Mesenteric fat pad (tissue), 1 donor: ENCODE measurements around the gene ADORA2A. TPM values are rescaled to one million over a fixed set of nuclear protein-coding genes. Genes with fewer than 3 reads are reported as not detected.
A peak's percentile ranks its signal among the peaks of the same experiment; 100 is the strongest.

Source experiments
- DNase-seq: peaks from one replicate; pipeline ENCODE4 v3.0.0-alpha.2; 2020; ENCODE audit warnings: low spot score
- total RNA-seq: library from RNA; stranded (reverse); fragmentation: NEBNext Ultra II Directional; extraction: Animal tissue kit (Norgen Biotek cat#: 25700); gene quantifications from one replicate; pipeline ENCODE4 v1.2.1, GENCODE V29; 2021
- donor health status: DM: yes; HTN: yes; CAD: no.

Gene ADORA2A
- total RNA-seq, 1 donor from 2014 or later: 2.6 TPM

DNA sequence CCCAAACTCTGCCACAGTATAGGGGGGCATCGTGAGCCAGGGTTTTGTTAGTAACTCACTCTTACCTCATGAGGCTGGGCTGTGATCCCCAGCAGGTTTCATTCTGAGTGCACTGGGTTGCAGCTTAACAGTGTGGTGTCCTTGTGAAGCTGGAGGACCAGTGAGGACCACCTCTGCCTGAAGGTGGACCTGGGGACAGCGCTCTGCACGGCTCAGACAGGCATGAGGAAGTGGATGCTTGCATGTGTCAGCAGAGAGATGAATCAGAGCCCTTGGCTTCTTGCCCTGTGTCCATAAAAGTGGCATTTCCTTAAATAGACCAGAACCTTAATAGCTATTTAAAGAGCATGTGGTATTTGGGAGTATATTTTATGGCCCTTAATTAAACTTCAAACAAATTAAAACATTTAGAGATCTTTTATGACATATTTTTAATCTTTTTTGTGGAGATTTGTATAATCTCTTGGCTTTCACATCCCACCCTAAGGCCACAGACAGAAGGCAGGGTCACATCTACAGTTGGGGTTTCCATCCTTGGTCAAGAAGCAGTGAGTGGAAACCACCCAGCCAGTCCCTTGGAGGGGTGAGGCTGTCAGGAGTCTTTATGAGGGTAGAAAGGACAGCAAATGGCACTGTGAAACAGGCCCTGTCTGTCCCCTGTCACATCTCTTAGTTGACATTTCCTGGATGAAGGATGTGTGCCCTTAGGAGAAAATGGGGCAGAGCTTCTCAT lies 24.8 kb upstream of the ADORA2A start:
- DNase-seq: no peak

- DNase-seq: no peak
Observed at GRCh38 chr22:24403346-24403745, 24.1 kb upstream of the ADORA2A start.

DNA sequence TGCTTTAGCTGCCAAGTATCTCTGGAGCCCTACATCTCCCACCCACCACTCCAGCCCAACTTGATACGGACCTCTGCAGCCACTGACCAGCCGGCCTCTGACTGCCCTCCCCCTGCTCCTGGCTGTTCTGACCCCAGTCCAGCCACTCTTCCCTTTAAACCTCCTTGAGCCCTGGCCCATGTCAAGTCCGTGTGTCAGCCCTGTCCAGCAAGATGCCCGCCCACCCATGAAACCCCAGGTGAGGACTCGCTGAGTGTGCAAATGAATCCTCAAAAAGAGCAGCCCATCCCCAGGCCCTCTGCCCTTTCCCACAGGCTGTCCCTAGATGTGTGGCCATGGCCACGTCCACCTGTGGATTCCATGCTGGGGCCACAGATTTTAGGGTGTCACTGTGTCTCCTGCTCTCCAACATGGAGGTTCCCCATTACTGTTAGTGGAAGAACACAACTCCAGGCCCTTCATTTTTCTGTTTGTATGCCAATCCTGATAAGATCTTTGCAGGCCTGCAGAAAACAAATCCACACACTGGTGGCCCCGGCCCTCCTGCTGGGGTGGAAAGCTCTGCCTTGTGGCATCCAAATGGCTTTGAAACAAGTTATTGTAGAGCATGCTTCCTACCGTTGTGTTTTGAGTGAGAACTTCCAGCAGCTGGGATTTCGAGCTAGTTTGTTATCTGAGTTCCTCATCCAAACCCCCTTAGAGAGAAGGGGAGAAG lies 22.7 kb upstream of the ADORA2A start:
- no peak for DNase-seq

GRCh38 chr22:24405631-24406321 lies 21.6 kb upstream of the ADORA2A start:
- no peak for DNase-seq

- no peak for DNase-seq
Observed at GRCh38 chr22:24406322-24407277, 20.8 kb upstream of the ADORA2A start.

- DNase-seq: no peak
Observed at GRCh38 chr22:24407278-24407665, 20.1 kb upstream of the ADORA2A start.

- DNase-seq: no peak
Observed at GRCh38 chr22:24407884-24408283, 19.5 kb upstream of the ADORA2A start.

- DNase-seq: peak; percentile 82
Observed at GRCh38 chr22:24408630-24409029, 18.8 kb upstream of the ADORA2A start.

- DNase-seq: no peak
Observed at GRCh38 chr22:24409707-24410106, 17.7 kb upstream of the ADORA2A start.

DNA sequence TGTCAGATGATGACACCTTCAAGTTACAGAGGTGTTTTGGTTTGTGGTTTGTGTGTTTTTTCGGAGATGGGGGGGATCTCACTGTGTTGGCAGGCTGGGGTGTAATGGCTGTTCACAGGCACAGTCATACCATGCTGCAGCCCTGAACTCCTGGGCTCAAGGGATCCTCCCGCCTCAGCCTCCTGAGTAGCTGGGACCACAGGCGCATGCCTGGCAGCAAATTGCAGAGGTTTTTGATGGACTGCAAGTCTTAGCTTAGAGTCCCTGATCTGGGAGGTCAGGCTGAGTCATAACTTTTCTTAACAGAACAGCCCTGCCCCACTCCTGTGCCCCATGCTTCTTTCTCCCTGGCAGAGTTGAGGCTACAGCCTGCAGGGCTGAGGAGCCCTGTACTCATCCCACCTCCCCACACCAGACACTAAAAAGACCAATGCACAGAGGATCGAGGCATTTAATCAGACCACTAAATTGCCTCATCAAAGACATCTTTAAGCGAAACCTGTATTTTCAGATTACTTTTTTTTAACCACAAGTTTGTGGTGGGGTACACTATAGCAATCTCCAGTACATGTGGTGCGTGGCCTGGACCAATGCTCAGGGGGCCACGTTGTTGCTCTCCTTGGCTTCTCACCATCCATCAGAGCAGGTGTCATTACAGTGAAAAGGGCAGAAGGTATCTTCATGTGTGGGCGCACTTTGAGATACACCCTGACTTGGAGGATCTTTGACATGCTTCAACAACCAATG lies 17.1 kb upstream of the ADORA2A start:
- DNase-seq: no peak

DNA sequence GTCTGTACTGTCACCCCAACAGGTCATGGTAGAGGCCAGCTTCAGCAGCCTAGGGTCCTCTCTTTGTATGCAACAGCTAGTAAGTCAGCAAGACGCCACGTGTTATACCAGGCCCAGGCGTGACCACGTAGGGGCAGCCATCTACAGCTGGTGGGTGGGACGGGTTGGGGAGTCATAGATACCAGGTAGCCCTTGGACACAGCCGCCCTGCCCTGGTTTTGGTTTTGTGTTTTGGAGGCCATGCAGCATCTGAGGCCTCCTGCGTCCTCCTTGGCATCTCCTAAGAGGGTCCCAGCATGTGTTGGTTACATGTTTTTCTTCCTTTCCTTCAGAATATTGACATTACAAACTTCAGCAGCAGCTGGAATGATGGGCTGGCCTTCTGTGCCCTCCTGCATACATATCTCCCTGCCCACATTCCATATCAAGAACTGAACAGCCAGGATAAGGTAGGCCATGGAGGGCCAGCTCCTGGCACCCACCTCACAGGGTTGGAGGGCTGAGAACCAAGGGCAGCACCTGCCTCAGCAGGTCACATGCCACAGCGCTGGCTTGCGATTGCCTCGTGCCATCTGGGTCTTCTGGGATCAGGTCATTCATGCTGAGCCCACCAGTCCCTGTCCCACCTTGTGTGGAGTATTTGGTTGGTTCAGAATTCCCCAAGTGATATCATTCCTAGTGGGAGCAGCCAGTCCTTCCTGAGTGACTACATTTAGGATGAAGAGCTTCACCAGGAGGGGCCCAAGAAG lies 16.0 kb upstream of the ADORA2A start:
- DNase-seq: no peak

DNA sequence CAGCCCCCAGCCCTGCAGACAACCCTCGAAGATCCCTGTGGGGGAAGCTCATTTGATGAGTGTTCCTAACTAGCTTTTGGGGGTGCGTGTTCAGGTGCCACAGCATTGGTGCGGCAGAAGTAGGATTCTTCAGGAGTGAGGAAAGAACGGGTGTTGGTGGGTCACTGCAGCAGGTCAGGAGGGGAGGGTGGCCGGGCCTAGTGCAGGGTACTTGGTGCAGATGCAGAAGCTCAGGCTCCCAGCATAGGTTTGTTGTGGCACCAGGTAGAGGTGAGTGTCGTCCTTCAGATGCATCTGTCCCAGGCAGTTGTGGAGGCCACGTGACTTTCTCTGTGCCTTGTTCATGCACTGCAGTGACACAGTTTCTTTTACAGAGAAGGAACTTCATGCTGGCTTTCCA lies 15.1 kb upstream of the ADORA2A start:
- DNase-seq: no peak

GRCh38 chr22:24413271-24413670 lies 14.1 kb upstream of the ADORA2A start:
- no peak for DNase-seq

GRCh38 chr22:24413736-24414385 lies 13.5 kb upstream of the ADORA2A start:
- DNase-seq: no peak

GRCh38 chr22:24414523-24414922 lies 12.9 kb upstream of the ADORA2A start:
- DNase-seq: no peak

DNA sequence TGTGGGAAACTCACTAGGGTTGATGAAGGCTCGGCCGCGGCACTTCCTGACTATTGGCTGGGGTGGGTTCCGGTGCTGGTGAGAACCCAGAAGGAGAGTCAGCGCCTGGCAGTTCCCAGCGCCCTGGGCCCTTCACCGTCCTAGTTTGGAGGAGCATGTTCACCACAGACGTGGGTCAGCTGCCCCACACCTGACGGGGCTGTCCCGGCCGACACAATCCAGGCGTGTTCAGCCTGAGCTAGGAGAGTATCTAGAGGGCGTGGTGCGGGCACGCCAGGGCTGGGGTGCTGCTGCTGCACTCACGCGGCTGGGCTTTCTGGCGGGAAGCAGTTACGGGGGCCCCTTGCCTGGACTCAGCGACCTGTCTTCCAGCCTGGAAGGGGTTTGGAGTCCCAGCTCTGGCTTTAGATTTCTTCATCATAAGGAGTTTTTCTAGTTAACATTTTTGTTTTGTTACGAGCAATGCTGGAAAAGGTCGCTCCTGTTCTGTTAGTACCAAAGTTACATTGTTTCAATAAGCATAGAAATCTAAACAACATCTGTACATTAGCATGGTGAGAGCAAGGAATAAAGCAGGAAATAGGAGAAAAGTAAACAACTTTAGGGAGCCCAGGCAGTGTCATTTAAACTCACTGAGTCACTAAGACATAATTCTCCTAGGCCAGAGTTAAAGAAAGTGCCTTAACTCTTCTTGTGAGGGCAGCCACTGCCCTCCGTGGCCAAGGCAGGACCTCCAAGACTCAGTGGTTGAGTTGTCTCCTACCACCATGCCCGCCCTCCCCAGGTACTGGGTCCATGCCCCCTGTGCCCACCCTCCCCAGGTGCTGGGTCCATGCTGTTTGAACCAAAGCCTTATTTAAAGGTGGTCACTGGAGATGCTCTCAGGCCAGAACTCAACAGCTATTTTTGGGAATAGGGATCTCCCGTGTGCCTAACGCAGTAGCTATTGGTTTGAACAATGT lies 12.1 kb upstream of the ADORA2A start:
- no peak for DNase-seq

DNA sequence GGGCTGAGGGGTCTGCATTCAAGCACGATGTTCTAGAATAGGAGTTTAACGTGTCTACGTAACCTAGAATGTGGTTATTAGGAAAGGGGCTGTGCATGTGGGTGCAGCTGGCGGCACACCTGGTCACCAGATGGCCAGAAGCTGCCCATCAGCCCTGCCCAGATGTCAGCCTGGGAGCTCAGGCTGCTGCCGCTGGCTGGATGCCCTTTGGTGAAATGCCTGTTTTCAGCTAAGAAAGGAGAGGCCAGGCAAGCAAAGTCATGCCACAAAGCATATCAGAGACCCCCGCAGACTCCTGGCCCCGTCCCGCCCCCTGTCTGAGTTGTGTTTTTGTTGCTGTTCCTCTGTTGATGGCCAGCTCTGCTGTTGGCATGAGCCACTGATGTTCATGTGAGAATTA lies 11.3 kb upstream of the ADORA2A start:
- DNase-seq: no peak

DNA sequence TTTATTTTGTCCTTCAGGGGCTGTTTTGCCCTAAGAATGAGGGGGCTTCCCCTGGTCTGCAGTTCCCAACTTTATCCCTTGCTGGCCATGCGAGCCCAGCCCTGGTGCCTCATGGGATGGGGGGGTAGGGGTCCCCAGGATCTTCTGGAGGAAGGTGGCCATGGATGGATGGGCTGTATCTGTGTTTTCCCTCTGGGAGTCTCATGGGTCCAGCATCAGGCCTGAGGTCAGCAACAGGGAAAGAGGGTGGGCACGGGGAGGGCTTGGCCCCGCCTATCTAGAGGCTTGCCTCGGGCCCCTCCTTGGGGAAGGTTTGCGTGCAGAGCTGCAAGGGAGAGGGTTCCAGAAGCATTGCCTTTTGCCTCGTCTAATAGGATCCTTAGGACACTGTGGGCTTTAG lies 10.8 kb upstream of the ADORA2A start:
- no peak for DNase-seq
